HL-60 (cell line): ENCODE measurements around the gene SLC10A1.

Source experiments
- CTCF ChIP-seq: IDR thresholded peaks from one replicate; pipeline ENCODE4 v1.5.1; 2011; ENCODE audit warnings: low read length, control low read depth, inconsistent platforms; ENCODE audit not compliant: insufficient read depth
- POLR2AphosphoS5 ChIP-seq: IDR thresholded peaks from 2 replicates; pipeline ENCODE4 v1.6.1; 2012; ENCODE audit warnings: low read depth
- REST ChIP-seq: IDR thresholded peaks from 2 replicates; pipeline ENCODE4 v1.6.1; 2012; ENCODE audit warnings: low read depth; ENCODE audit not compliant: insufficient replicate concordance
- SPI1 ChIP-seq: IDR thresholded peaks from 2 replicates; pipeline ENCODE4 v1.6.1; 2012; ENCODE audit warnings: low read depth, mild to moderate bottlenecking, borderline replicate concordance

DNA sequence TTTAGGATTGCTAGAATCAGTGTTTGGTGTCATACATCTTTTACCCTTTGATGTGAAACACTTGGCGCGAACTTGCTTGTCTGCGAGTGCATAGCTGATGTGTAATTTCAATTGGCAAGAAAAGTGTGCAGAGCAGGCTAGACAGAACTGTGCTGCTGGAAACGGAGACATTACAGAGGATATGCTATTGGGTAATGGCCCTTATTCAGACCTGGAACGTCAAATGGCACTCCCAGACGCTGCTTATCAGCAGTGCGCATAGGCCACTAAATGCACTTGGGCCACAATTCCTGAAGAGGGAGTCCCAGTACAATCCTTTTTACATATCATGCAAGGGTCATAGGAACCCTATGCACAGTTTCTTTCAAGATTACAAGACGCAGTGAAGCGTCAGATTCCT is 15.7 kb upstream of the SLC10A1 start:
- TF ChIP-seq POLR2AphosphoS5: no peak
- TF ChIP-seq CTCF: no peak
- no peak for TF ChIP-seq REST
- no peak for TF ChIP-seq SPI1
